Parathyroid adenoma (tissue), 2 donors: ENCODE data around the gene RNF144A.

Experiments
- H2AFZ ChIP-seq: fragments of 300-600 bp; sonication (generic); one replicate; pipeline ENCODE4 v1.7.0; 2017; ENCODE audit warnings: antibody characterized with exemption, mild to moderate bottlenecking
- H3K27ac ChIP-seq: fragments of 300-600 bp; sonication (generic); one replicate; pipeline ENCODE4 v1.7.0; 2017
- H3K27me3 ChIP-seq: fragments of 300-600 bp; sonication (generic); one replicate; pipeline ENCODE4 v1.7.0; 2017; ENCODE audit warnings: low read length; ENCODE audit not compliant: control insufficient read depth, insufficient read depth
- H3K36me3 ChIP-seq: fragments of 300-600 bp; sonication (generic); one replicate; pipeline ENCODE4 v1.7.0; 2017; ENCODE audit warnings: low read length; ENCODE audit not compliant: control insufficient read depth, insufficient read depth
- H3K4me1 ChIP-seq: fragments of 300-600 bp; sonication (generic); one replicate; pipeline ENCODE4 v1.7.0; 2017; ENCODE audit warnings: control low read depth
- H3K4me2 ChIP-seq: fragments of 300-600 bp; sonication (generic); one replicate; pipeline ENCODE4 v1.7.0; 2017; ENCODE audit warnings: low read length
- H3K4me3 ChIP-seq: fragments of 300-600 bp; sonication (generic); one replicate; pipeline ENCODE4 v1.7.0; 2017; ENCODE audit warnings: low read depth, low read length
- H3K79me2 ChIP-seq: fragments of 300-600 bp; sonication (generic); one replicate; pipeline ENCODE4 v1.7.0; 2017; ENCODE audit warnings: control low read depth
- H3K9ac ChIP-seq: fragments of 300-600 bp; sonication (generic); one replicate; pipeline ENCODE4 v1.7.0; 2017; ENCODE audit warnings: mild to moderate bottlenecking
- H3K9me3 ChIP-seq: fragments of 300-600 bp; sonication (generic); one replicate; pipeline ENCODE4 v1.7.0; 2017; ENCODE audit warnings: low read length; ENCODE audit not compliant: control insufficient read depth
- CTCF ChIP-seq: fragments of 300-600 bp; sonication (generic); IDR thresholded peaks from one replicate; pipeline ENCODE4 v1.7.0; 2017; ENCODE audit warnings: antibody characterized with exemption, mild to moderate bottlenecking
- donor health status: primary hyperparathyroidism.

RNF144A gene

GRCh38 chr2:6877402-6878304 is 39.6 kb upstream of the RNF144A start, which contains the start of gene RSAD2:
Gene RSAD2, plus strand, starts transcription at chr2:6877777. Its CDS starts 24 bp downstream, at chr2:6877801.
- no peak for TF ChIP-seq CTCF
- peaks cover 4% of the 10 kb centered on the region for H3K4me1 ChIP-seq
- H3K79me2 ChIP-seq = no peaks in the 10 kb centered on the region
- no peaks in the 10 kb centered on the region for H3K9me3 ChIP-seq
- no peak within 1 kb of the TSS for H3K9ac ChIP-seq
- H2AFZ ChIP-seq = peak within 1 kb of the TSS; percentile 51
- H3K27ac ChIP-seq = peak within 1 kb of the TSS; percentile 30
- no peaks in the 10 kb centered on the region for H3K27me3 ChIP-seq
- H3K4me3 ChIP-seq = peak within 1 kb of the TSS; percentile 45
- H3K36me3 ChIP-seq = no peaks in the 10 kb centered on the region
- peak within 1 kb of the TSS; percentile 64 for H3K4me2 ChIP-seq

- Histone ChIP-seq H3K4me3 (no peak overlapping the region), H3K4me1 (peaks cover 7% of the 10 kb centered on the region), H3K79me2 (no peaks in the 10 kb centered on the region), H3K36me3 (no peaks in the 10 kb centered on the region), H3K9ac (no peak overlapping the region), H2AFZ (no peak overlapping the region), H3K27me3 (no peaks in the 10 kb centered on the region), H3K27ac (no peak overlapping the region), H3K9me3 (no peaks in the 10 kb centered on the region), H3K4me2 (peak overlapping the region; percentile 64)
- no peak for TF ChIP-seq CTCF
Measured at GRCh38 chr2:6878549-6878948, 38.7 kb upstream of the RNF144A start.

GRCh38 chr2:6879011-6879410 is 38.2 kb upstream of the RNF144A start:
- Histone ChIP-seq H3K36me3 (no peaks in the 10 kb centered on the region), H3K9me3 (no peaks in the 10 kb centered on the region), H2AFZ (no peak overlapping the region), H3K4me3 (no peak overlapping the region), H3K27ac (no peak overlapping the region), H3K27me3 (no peaks in the 10 kb centered on the region), H3K79me2 (no peaks in the 10 kb centered on the region), H3K4me2 (no peak overlapping the region), H3K4me1 (peaks cover 7% of the 10 kb centered on the region), H3K9ac (no peak overlapping the region)
- no peak for TF ChIP-seq CTCF

- Histone ChIP-seq H3K36me3 (no peaks in the 10 kb centered on the region), H3K27me3 (no peaks in the 10 kb centered on the region), H3K27ac (no peak overlapping the region), H2AFZ (no peak overlapping the region), H3K4me2 (no peak overlapping the region), H3K79me2 (no peaks in the 10 kb centered on the region), H3K4me3 (no peak overlapping the region), H3K4me1 (peaks cover 7% of the 10 kb centered on the region), H3K9me3 (no peaks in the 10 kb centered on the region), H3K9ac (no peak overlapping the region)
- TF ChIP-seq CTCF = no peak
Measured at GRCh38 chr2:6880200-6880733, 36.9 kb upstream of the RNF144A start.
